Measurements from ENCODE around the gene LCE6A. TPM values are rescaled to one million over a fixed set of nuclear protein-coding genes. Genes with fewer than 3 reads are reported as not detected.

LCE6A gene
- total and polyA plus RNA-seq, 2 experiments from 2014 or later, result not detected

DNA sequence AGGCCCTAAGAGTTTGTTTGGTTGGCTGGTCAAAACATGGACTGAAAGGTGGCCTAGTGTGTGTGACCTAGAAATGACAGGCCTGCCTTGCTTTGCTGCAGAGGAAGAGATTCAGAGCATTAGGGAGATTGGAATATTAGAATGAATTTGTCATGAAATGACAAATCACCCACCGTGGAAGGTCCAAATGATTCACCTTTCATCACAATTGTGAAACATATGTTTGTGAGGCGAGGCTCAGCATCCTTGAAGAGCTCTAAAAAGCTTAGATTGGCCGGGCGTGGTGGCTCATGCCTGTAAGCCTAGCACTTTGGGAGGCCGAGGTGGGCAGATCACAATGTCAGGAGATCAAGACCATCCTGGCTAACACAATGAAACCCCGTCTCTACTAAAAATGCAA lies 25.3 kb upstream of the LCE6A start:
- DNase-seq (ENCODE audit: low spot score), result no peak
- Histone ChIP-seq H3K4me1 (ENCODE audit: insufficient read depth) (no peaks in the 10 kb centered on the region), H2AFZ (no peak overlapping the region), H3K27ac (no peak overlapping the region), H3K4me2 (no peak overlapping the region), H3K4me3 (no peak overlapping the region), H3K36me3 (replicated peaks; ENCODE audit: insufficient read depth, low read depth) (no peaks in the 10 kb centered on the region), H3K9me3 (ENCODE audit: low read depth) (no peaks in the 10 kb centered on the region), H3K9me2 (replicated peaks; ENCODE audit: insufficient read depth) (no peaks in the 10 kb centered on the region), H4K20me1 (ENCODE audit: insufficient read depth, poor library complexity, severe bottlenecking) (no peaks in the 10 kb centered on the region), H3K27me3 (no peaks in the 10 kb centered on the region), H3K79me2 (no peaks in the 10 kb centered on the region)
- WGBS (ENCODE audit: low lambda C conversion rate, missing lambda C conversion rate), result 70% methylated on average over 6 of the region's 6 CpGs
- TF ChIP-seq, protein P1, sequence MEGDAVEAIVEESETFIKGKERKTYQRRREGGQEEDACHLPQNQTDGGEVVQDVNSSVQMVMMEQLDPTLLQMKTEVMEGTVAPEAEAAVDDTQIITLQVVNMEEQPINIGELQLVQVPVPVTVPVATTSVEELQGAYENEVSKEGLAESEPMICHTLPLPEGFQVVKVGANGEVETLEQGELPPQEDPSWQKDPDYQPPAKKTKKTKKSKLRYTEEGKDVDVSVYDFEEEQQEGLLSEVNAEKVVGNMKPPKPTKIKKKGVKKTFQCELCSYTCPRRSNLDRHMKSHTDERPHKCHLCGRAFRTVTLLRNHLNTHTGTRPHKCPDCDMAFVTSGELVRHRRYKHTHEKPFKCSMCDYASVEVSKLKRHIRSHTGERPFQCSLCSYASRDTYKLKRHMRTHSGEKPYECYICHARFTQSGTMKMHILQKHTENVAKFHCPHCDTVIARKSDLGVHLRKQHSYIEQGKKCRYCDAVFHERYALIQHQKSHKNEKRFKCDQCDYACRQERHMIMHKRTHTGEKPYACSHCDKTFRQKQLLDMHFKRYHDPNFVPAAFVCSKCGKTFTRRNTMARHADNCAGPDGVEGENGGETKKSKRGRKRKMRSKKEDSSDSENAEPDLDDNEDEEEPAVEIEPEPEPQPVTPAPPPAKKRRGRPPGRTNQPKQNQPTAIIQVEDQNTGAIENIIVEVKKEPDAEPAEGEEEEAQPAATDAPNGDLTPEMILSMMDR (IDR thresholded peaks at IDR 0.05; ENCODE audit: poor library complexity), result no peak
- TF ChIP-seq EZH2phosphoT487 (IDR thresholded peaks at IDR 0.05; ENCODE audit: low read depth, severe bottlenecking, unreplicated experiment) (no peak), EZH2 (IDR thresholded peaks at IDR 0.05; ENCODE audit: borderline replicate concordance) (no peak)

DNA sequence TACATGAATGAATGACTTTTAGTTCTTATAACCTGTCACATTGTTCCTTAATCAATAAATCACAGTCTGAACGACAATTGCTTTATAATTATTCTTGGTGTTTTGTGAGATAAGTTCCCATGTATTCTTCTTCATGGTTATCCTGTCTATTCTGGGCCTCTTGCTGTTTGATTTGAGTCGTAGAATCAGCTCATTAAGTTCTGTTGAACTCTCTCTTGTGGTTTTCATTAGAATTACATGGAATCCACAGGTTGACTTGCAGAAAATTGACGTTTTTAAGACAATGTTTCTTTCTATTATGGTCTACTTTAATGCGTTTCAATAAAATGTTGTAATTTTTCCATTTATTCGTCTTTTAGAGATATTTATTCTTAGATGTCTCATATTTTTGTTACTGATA lies 19.4 kb upstream of the LCE6A start:
- H4K20me1 ChIP-seq (ENCODE audit: insufficient read depth, poor library complexity, severe bottlenecking), result no peaks in the 10 kb centered on the region
- H3K9me3 ChIP-seq (ENCODE audit: low read depth), result no peaks in the 10 kb centered on the region
- H3K9me2 ChIP-seq (replicated peaks; ENCODE audit: insufficient read depth), result no peaks in the 10 kb centered on the region
- no peak for DNase-seq (ENCODE audit: low spot score)
- H2AFZ ChIP-seq, result no peak overlapping the region
- no peaks in the 10 kb centered on the region for H3K4me1 ChIP-seq (ENCODE audit: insufficient read depth)
- H3K36me3 ChIP-seq (replicated peaks; ENCODE audit: insufficient read depth, low read depth), result no peaks in the 10 kb centered on the region
- no peak overlapping the region for H3K4me3 ChIP-seq
- H3K27me3 ChIP-seq, result no peaks in the 10 kb centered on the region
- TF ChIP-seq, protein P1 (IDR thresholded peaks at IDR 0.05; ENCODE audit: poor library complexity), result no peak
- TF ChIP-seq EZH2 (IDR thresholded peaks at IDR 0.05; ENCODE audit: borderline replicate concordance), result no peak
- TF ChIP-seq EZH2phosphoT487 (IDR thresholded peaks at IDR 0.05; ENCODE audit: low read depth, severe bottlenecking, unreplicated experiment), result no peak
- no peaks in the 10 kb centered on the region for H3K79me2 ChIP-seq
- H3K4me2 ChIP-seq, result no peak overlapping the region
- H3K27ac ChIP-seq, result no peak overlapping the region
- 28% methylated on average over 5 of the region's 5 CpGs for WGBS (ENCODE audit: low lambda C conversion rate, missing lambda C conversion rate)

DNA sequence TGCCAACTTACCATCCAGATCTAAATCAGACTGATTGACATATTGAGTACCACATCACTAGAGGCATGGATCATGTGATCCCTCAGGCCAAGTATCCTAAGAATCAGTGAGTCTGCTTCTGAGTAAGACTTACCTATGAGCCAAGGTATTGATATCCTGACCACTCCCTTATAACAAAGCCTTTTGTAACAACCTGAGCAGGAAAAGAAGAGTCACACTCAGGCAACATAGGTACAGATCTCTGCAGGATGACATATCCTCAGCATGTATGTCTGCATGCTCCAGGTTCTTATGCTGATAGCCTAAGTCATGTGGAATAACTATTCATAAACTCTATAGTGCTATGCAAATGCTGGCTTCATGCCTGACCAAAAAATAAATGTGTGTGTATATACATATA lies 17.7 kb upstream of the LCE6A start:
- Histone ChIP-seq H3K4me2 (no peak overlapping the region), H3K4me3 (no peak overlapping the region), H3K36me3 (replicated peaks; ENCODE audit: insufficient read depth, low read depth) (no peaks in the 10 kb centered on the region), H3K27me3 (no peaks in the 10 kb centered on the region), H3K27ac (no peak overlapping the region), H2AFZ (no peak overlapping the region), H4K20me1 (ENCODE audit: insufficient read depth, poor library complexity, severe bottlenecking) (no peaks in the 10 kb centered on the region), H3K9me3 (ENCODE audit: low read depth) (no peaks in the 10 kb centered on the region), H3K9me2 (replicated peaks; ENCODE audit: insufficient read depth) (no peaks in the 10 kb centered on the region), H3K79me2 (no peaks in the 10 kb centered on the region), H3K4me1 (ENCODE audit: insufficient read depth) (no peaks in the 10 kb centered on the region)
- DNase-seq (ENCODE audit: low spot score), result no peak
- TF ChIP-seq EZH2 (IDR thresholded peaks at IDR 0.05; ENCODE audit: borderline replicate concordance), result no peak
- TF ChIP-seq, protein P1 (IDR thresholded peaks at IDR 0.05; ENCODE audit: poor library complexity), result no peak
- TF ChIP-seq EZH2phosphoT487 (IDR thresholded peaks at IDR 0.05; ENCODE audit: low read depth, severe bottlenecking, unreplicated experiment), result no peak

DNA sequence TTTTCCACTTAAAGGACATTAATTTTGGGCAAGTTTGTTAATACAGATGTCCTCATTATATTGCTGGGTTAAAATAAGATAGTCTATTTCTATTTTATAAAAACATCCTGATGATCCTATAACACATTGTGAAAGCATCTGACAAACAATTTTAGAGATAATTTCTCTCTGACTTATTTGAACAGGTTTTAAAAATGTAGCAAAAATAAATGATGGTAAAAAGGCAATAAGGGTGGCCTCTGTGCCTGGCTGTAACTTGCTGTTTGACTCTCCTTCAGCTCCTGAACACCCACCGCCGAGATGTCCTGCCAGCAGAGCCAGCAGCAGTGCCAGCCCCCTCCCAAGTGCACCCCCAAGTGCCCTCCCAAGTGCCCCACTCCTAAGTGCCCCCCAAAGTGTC lies 15.5 kb upstream of the LCE6A start, which contains the start of gene LCE1A:
TSS of gene LCE1A (plus strand) at position 301 of the 400 bp plus-strand sequence. CDS start at position 301, 0 bp downstream.
- Histone ChIP-seq H2AFZ (no peak within 1 kb of the TSS), H3K9me2 (replicated peaks; ENCODE audit: insufficient read depth) (no peaks in the 10 kb centered on the region), H3K4me3 (no peak within 1 kb of the TSS), H3K36me3 (replicated peaks; ENCODE audit: insufficient read depth, low read depth) (no peaks in the 10 kb centered on the region), H4K20me1 (ENCODE audit: insufficient read depth, poor library complexity, severe bottlenecking) (no peaks in the 10 kb centered on the region), H3K4me1 (ENCODE audit: insufficient read depth) (no peaks in the 10 kb centered on the region), H3K27me3 (no peaks in the 10 kb centered on the region), H3K79me2 (no peaks in the 10 kb centered on the region), H3K9me3 (ENCODE audit: low read depth) (no peaks in the 10 kb centered on the region), H3K4me2 (no peak within 1 kb of the TSS), H3K27ac (no peak within 1 kb of the TSS)
- DNase-seq (ENCODE audit: low spot score), result no peak
- WGBS (ENCODE audit: low lambda C conversion rate, missing lambda C conversion rate), result 63% methylated on average over 2 of the region's 2 CpGs
- TF ChIP-seq EZH2 (IDR thresholded peaks at IDR 0.05; ENCODE audit: borderline replicate concordance) (no peak), EZH2phosphoT487 (IDR thresholded peaks at IDR 0.05; ENCODE audit: low read depth, severe bottlenecking, unreplicated experiment) (no peak)
- TF ChIP-seq, protein P1 (IDR thresholded peaks at IDR 0.05; ENCODE audit: poor library complexity), result no peak
